ENCODE results near the gene FRMD8.

GRCh38 chr11:65419460-65419771, 33.0 kb downstream of the FRMD8 start:
- TF ChIP-seq POLR2A (IDR thresholded peaks at IDR 0.05) (no peak), CTCF (IDR thresholded peaks at IDR 0.05) (no peak), EP300 (IDR thresholded peaks at IDR 0.05) (no peak)
